Upper lobe of right lung (tissue), 1 donor: ENCODE results near the gene TSKS. TPM values are rescaled to one million over a fixed set of nuclear protein-coding genes. Genes with fewer than 3 reads are reported as not detected.

Experiments
- ATAC-seq: fragments of 200-7000 bp; cut with Tn5 transposase; one replicate; pipeline ENCODE4 v1.9.1; 2020; ENCODE audit warnings: mild to moderate bottlenecking, moderate library complexity
- DNase-seq: peaks from one replicate; pipeline ENCODE4 v3.0.0-alpha.2; 2020
- H3K27ac ChIP-seq: fragments of 200-600 bp; one replicate; pipeline ENCODE4 v1.8.0; 2022
- H3K27me3 ChIP-seq: fragments of 200-600 bp; one replicate; pipeline ENCODE4 v1.8.0; 2022; ENCODE audit warnings: mild to moderate bottlenecking
- H3K36me3 ChIP-seq: fragments of 200-600 bp; one replicate; pipeline ENCODE4 v1.8.0; 2022
- H3K4me1 ChIP-seq: fragments of 200-600 bp; one replicate; pipeline ENCODE4 v1.8.0; 2022
- H3K4me3 ChIP-seq: fragments of 200-600 bp; one replicate; pipeline ENCODE4 v1.8.0; 2022; ENCODE audit warnings: mild to moderate bottlenecking
- H3K9me3 ChIP-seq: fragments of 200-600 bp; one replicate; pipeline ENCODE4 v1.8.0; 2022
- intact Hi-C: fragments of 100-400 bp; cut with DNase I; formaldehyde crosslinking; loops from one replicate; pipeline ENCODE4 v1.11.0; 2022
- total RNA-seq: library from RNA; stranded (reverse); fragmentation: NEBNext Ultra II Directional; extraction: Animal tissue kit (Norgen Biotek cat#: 25700); gene quantifications from one replicate; pipeline ENCODE4 v1.2.1, GENCODE V29; 2021
- TF ChIP-seq, protein P1 (sequence below): fragments of 200-600 bp; IDR thresholded peaks from one replicate; pipeline ENCODE4 v1.8.0; 2022; ENCODE audit warnings: antibody characterized with exemption
- donor health status: DM: no; HTN: yes; CAD: no; lungs with severe emphysema.

The TSKS gene
- total RNA-seq, 1 donor from 2014 or later: 0.43 TPM

DNA sequence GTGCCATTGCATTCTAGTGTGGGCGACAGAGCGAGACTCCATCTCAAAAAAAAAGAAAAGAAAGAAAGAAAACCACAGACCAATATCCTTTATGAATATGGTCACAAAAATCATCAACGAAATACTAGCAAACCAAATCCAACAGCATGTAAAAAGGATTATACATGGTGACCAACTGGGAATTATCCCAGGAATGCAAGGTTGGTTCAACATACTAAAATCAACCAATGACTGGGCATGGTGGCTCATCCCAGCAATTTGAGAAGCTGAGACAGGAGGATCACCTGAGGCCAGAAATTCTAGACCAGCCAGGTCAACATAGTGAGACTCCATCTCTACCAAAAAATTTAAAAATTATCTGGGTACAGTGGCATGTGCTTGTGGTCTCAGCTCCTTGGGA is 7.2 kb downstream of the TSKS start:
- TF ChIP-seq, protein P1, sequence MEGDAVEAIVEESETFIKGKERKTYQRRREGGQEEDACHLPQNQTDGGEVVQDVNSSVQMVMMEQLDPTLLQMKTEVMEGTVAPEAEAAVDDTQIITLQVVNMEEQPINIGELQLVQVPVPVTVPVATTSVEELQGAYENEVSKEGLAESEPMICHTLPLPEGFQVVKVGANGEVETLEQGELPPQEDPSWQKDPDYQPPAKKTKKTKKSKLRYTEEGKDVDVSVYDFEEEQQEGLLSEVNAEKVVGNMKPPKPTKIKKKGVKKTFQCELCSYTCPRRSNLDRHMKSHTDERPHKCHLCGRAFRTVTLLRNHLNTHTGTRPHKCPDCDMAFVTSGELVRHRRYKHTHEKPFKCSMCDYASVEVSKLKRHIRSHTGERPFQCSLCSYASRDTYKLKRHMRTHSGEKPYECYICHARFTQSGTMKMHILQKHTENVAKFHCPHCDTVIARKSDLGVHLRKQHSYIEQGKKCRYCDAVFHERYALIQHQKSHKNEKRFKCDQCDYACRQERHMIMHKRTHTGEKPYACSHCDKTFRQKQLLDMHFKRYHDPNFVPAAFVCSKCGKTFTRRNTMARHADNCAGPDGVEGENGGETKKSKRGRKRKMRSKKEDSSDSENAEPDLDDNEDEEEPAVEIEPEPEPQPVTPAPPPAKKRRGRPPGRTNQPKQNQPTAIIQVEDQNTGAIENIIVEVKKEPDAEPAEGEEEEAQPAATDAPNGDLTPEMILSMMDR: no peak
- Histone ChIP-seq H3K4me3 (no peak overlapping the region), H3K9me3 (peaks cover 6% of the 10 kb centered on the region), H3K4me1 (no peaks in the 10 kb centered on the region), H3K36me3 (no peaks in the 10 kb centered on the region), H3K27me3 (no peaks in the 10 kb centered on the region), H3K27ac (no peak overlapping the region)
- no peak for DNase-seq
- intact Hi-C loops: no loop called here
- no peak for ATAC-seq

- ATAC-seq (no peak), DNase-seq (no peak)
- H3K4me3 ChIP-seq: no peak overlapping the region
- no peaks in the 10 kb centered on the region for H3K27me3 ChIP-seq
- intact Hi-C loops: no loop called here
- H3K9me3 ChIP-seq: peaks cover 6% of the 10 kb centered on the region
- TF ChIP-seq, protein P1: no peak
- no peaks in the 10 kb centered on the region for H3K36me3 ChIP-seq
- H3K4me1 ChIP-seq: no peaks in the 10 kb centered on the region
- H3K27ac ChIP-seq: no peak overlapping the region
Measured at GRCh38 chr19:49752701-49753100, 10.4 kb downstream of the TSKS start.

- intact Hi-C loops: no loop called here
- ATAC-seq (no peak), DNase-seq (no peak)
- no peak overlapping the region for H3K4me3 ChIP-seq
- no peaks in the 10 kb centered on the region for H3K9me3 ChIP-seq
- H3K36me3 ChIP-seq: no peaks in the 10 kb centered on the region
- H3K4me1 ChIP-seq: no peaks in the 10 kb centered on the region
- TF ChIP-seq, protein P1: no peak
- H3K27ac ChIP-seq: no peak overlapping the region
- H3K27me3 ChIP-seq: no peaks in the 10 kb centered on the region
Measured at GRCh38 chr19:49749771-49750170, 13.3 kb downstream of the TSKS start.

DNA sequence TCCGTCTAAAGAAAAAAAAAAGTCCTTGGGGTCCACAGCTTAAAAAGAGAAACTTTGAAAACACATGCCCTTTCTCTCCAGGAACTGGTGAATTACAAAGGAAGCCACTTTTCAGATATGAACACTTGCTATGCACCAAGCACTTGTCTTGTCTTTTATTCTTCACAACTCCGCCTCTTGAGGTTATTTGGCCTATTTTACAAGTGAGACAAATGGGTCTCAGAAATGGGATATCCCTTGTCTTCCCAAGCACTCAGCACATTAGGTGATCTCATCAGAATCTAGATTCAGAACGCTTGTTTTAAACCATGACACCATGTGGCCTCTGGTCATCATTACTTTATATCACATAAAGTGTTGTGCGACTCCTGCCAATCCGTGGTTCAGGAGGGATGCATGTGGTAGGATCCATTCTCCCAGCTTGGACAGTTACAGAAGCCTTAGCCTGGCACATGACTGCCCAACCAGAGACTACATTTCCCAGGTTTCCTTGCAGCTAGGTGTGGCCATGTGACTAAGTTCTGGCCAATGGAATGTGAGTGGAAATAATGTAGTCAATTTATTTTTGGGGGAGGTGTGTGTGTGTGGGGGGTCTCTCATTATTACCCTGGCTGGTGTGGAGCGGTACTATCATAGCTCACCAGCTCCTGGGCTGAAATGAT is 13.9 kb downstream of the TSKS start:
- no peaks in the 10 kb centered on the region for H3K27me3 ChIP-seq
- intact Hi-C loops: no loop called here
- no peaks in the 10 kb centered on the region for H3K36me3 ChIP-seq
- no peak overlapping the region for H3K4me3 ChIP-seq
- peak; percentile 34 for ATAC-seq
- no peaks in the 10 kb centered on the region for H3K4me1 ChIP-seq
- H3K9me3 ChIP-seq: no peaks in the 10 kb centered on the region
- no peak overlapping the region for H3K27ac ChIP-seq
- TF ChIP-seq, protein P1: no peak
- DNase-seq: no peak

GRCh38 chr19:49746206-49746958 is 16.7 kb downstream of the TSKS start:
- Histone ChIP-seq H3K27me3 (no peaks in the 10 kb centered on the region), H3K4me3 (no peak overlapping the region), H3K27ac (no peak overlapping the region), H3K4me1 (no peaks in the 10 kb centered on the region), H3K9me3 (no peaks in the 10 kb centered on the region), H3K36me3 (no peaks in the 10 kb centered on the region)
- intact Hi-C loops: no loop called here
- DNase-seq: peak; percentile 72
- TF ChIP-seq, protein P1: no peak
- peak; percentile 61 for ATAC-seq
